ENCODE measurements around the gene COL4A1.

Gene COL4A1

GRCh38 chr13:110349239-110349638 is 42.3 kb upstream of the COL4A1 start:
- no peaks in the 10 kb centered on the region for H3K9me3 ChIP-seq (ENCODE audit: control insufficient read depth in 1 of 2, low read length in 2 of 2)

DNA sequence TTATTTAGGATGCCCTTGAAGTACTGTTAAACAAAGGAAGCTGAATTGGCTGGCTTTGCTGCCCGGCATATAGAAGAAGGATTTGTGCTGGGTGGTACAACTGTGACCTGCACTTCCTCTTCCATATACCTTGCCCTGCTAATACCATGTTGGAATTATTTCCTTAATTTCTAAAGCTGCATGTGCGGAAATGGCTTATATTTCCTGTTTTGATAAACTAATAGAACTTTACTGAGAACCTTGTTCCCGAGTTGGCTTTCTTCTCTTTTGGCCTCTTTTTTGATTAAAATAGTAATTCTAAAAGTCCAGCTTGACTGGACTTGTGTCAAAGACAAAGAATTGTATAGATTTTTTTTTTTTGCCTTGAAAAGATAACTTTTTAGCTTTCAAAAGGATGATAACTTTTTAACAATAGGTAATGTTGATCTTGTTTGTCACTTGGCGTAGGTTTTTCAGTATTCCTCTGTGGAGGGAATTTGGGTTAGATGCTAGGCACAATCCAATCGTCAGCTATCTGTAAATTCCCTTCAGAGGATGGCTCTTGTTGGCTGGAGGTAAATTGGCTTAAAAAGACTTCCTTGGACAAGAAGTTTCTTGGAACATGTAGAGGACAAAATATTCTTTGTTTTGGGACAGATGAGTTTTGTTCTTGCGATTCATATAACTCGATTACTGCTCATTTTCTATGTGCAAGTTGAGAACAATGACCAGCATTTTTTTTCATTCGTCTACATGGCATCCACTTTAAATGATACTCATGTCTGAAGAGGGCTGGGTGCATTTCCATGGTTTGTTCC is 41.5 kb upstream of the COL4A1 start:
- no peaks in the 10 kb centered on the region for H3K9me3 ChIP-seq (ENCODE audit: control insufficient read depth in 1 of 2, low read length in 2 of 2)
- H3K4me1 ChIP-seq (ENCODE audit: control insufficient read depth in 1 of 2, insufficient read depth in 2 of 2, low read length in 2 of 2), result peaks cover 0 to 15% of the 10 kb centered on the region in 2 donors
- H3K36me3 ChIP-seq (ENCODE audit: control insufficient read depth in 1 of 2, insufficient read depth in 2 of 2, low read length in 2 of 2), result no peaks in the 10 kb centered on the region
- H3K27me3 ChIP-seq (ENCODE audit: control insufficient read depth in 1 of 2, insufficient read depth in 2 of 2, low read length in 2 of 2), result no peaks in the 10 kb centered on the region
- no peak overlapping the region for H3K4me3 ChIP-seq (ENCODE audit: low read depth in 1 of 2, low read length in 2 of 2)
- H3K27ac ChIP-seq (ENCODE audit: low read depth, low read length), result no peak overlapping the region
- no peak overlapping the region for H3K9ac ChIP-seq (ENCODE audit: low read depth in 1 of 2, low read length in 2 of 2)

More at GRCh38 chr13:110349239-110349638, 42.3 kb upstream of the COL4A1 start:
- Histone ChIP-seq H3K9ac (ENCODE audit: low read depth in 1 of 2, low read length in 2 of 2) (no peak overlapping the region), H3K27me3 (ENCODE audit: control insufficient read depth in 1 of 2, insufficient read depth in 2 of 2, low read length in 2 of 2) (no peaks in the 10 kb centered on the region), H3K4me1 (ENCODE audit: control insufficient read depth in 1 of 2, insufficient read depth in 2 of 2, low read length in 2 of 2) (peaks cover 0 to 15% of the 10 kb centered on the region in 2 donors), H3K36me3 (ENCODE audit: control insufficient read depth in 1 of 2, insufficient read depth in 2 of 2, low read length in 2 of 2) (no peaks in the 10 kb centered on the region), H3K4me3 (ENCODE audit: low read depth in 1 of 2, low read length in 2 of 2) (no peak overlapping the region), H3K27ac (ENCODE audit: low read depth, low read length) (no peak overlapping the region)

GRCh38 chr13:110347535-110348308 is 40.8 kb upstream of the COL4A1 start:
- Histone ChIP-seq H3K4me1 (ENCODE audit: control insufficient read depth in 1 of 2, insufficient read depth in 2 of 2, low read length in 2 of 2) (peaks cover 0 to 15% of the 10 kb centered on the region in 2 donors), H3K9me3 (ENCODE audit: control insufficient read depth in 1 of 2, low read length in 2 of 2) (no peaks in the 10 kb centered on the region), H3K27me3 (ENCODE audit: control insufficient read depth in 1 of 2, insufficient read depth in 2 of 2, low read length in 2 of 2) (peaks cover 0 to 4% of the 10 kb centered on the region in 2 donors), H3K36me3 (ENCODE audit: control insufficient read depth in 1 of 2, insufficient read depth in 2 of 2, low read length in 2 of 2) (no peaks in the 10 kb centered on the region), H3K27ac (ENCODE audit: low read depth, low read length) (no peak overlapping the region), H3K9ac (ENCODE audit: low read depth in 1 of 2, low read length in 2 of 2) (no peak overlapping the region), H3K4me3 (ENCODE audit: low read depth in 1 of 2, low read length in 2 of 2) (no peak overlapping the region)

DNA sequence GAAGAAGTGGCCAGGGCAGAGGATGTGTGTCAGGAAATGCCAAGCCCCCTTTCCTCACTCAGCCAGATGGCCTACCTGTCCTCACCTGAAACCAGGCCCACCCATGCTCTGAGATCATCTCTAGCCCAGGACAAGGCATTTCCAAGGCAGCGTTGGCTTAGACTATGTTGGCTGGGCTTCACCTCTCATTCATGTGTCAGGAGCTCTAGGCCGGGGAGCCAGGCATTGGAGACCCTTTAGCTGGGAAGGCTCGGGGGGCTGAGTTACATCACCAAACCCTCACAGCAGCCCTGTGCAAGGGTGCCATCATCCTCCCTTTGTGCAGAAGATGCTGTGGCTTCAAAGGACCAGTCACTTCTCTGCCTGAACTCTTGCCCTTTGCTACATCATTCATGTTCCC is 40.1 kb upstream of the COL4A1 start:
- H3K4me1 ChIP-seq (ENCODE audit: control insufficient read depth in 1 of 2, insufficient read depth in 2 of 2, low read length in 2 of 2), result peaks cover 0 to 15% of the 10 kb centered on the region in 2 donors
- peaks cover 0 to 4% of the 10 kb centered on the region in 2 donors for H3K27me3 ChIP-seq (ENCODE audit: control insufficient read depth in 1 of 2, insufficient read depth in 2 of 2, low read length in 2 of 2)
- no peaks in the 10 kb centered on the region for H3K36me3 ChIP-seq (ENCODE audit: control insufficient read depth in 1 of 2, insufficient read depth in 2 of 2, low read length in 2 of 2)
- peak overlapping the region; percentile 10 for H3K27ac ChIP-seq (ENCODE audit: low read depth, low read length)
- no peak overlapping the region for H3K9ac ChIP-seq (ENCODE audit: low read depth in 1 of 2, low read length in 2 of 2)
- no peak overlapping the region for H3K4me3 ChIP-seq (ENCODE audit: low read depth in 1 of 2, low read length in 2 of 2)
- H3K9me3 ChIP-seq (ENCODE audit: control insufficient read depth in 1 of 2, low read length in 2 of 2), result no peaks in the 10 kb centered on the region

DNA sequence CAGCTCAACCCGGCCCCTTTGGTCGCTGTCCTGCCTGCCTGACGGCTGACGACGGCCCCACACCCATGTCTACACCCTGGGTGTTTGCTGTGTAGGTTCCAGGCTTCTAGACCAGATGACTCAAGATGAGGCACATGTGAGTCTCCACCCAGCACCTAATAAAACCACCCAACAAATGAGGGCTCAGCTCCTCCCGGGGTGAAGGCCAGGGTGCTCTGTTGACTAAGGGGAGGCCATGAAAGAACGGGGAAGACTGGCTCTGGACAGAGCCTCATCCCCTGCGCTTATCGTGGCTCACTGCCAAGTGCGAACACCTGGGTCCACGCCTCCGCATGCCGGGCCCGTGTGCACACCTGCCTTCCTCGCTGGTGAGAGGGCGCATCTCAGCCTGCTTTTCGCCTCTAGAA is 39.7 kb upstream of the COL4A1 start:
- H3K4me1 ChIP-seq (ENCODE audit: control insufficient read depth in 1 of 2, insufficient read depth in 2 of 2, low read length in 2 of 2), result peaks cover 0 to 15% of the 10 kb centered on the region in 2 donors
- H3K9me3 ChIP-seq (ENCODE audit: control insufficient read depth in 1 of 2, low read length in 2 of 2), result no peaks in the 10 kb centered on the region
- H3K9ac ChIP-seq (ENCODE audit: low read depth in 1 of 2, low read length in 2 of 2), result no peak overlapping the region
- no peaks in the 10 kb centered on the region for H3K36me3 ChIP-seq (ENCODE audit: control insufficient read depth in 1 of 2, insufficient read depth in 2 of 2, low read length in 2 of 2)
- no peak overlapping the region for H3K4me3 ChIP-seq (ENCODE audit: low read depth in 1 of 2, low read length in 2 of 2)
- H3K27me3 ChIP-seq (ENCODE audit: control insufficient read depth in 1 of 2, insufficient read depth in 2 of 2, low read length in 2 of 2), result peaks cover 0 to 4% of the 10 kb centered on the region in 2 donors
- no peak overlapping the region for H3K27ac ChIP-seq (ENCODE audit: low read depth, low read length)

DNA sequence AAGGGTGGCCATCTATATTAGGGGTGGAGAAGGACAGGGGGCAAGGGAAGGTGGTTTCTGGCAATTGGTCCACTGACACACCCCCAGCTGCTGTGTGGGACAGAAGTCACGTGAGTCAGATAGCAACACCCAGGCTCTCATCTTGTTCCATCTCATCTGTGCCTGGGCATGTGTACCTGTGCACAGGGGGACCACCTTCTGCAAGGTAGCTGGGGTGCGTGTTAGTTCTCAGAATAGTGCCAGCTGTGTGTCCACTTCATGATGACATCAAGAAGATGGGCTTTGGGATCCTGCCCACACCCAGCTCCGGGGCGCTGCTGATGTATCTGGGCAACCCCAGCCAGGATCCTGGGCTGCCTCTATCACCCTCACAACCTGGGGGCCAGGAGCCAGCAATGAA is 38.7 kb upstream of the COL4A1 start:
- Histone ChIP-seq H3K9me3 (ENCODE audit: control insufficient read depth in 1 of 2, low read length in 2 of 2) (no peaks in the 10 kb centered on the region), H3K4me1 (ENCODE audit: control insufficient read depth in 1 of 2, insufficient read depth in 2 of 2, low read length in 2 of 2) (peaks cover 5 to 20% of the 10 kb centered on the region in 2 donors), H3K27me3 (ENCODE audit: control insufficient read depth in 1 of 2, insufficient read depth in 2 of 2, low read length in 2 of 2) (peaks cover 0 to 6% of the 10 kb centered on the region in 2 donors), H3K9ac (ENCODE audit: low read depth in 1 of 2, low read length in 2 of 2) (no peak overlapping the region), H3K36me3 (ENCODE audit: control insufficient read depth in 1 of 2, insufficient read depth in 2 of 2, low read length in 2 of 2) (no peaks in the 10 kb centered on the region), H3K4me3 (ENCODE audit: low read depth in 1 of 2, low read length in 2 of 2) (no peak overlapping the region), H3K27ac (ENCODE audit: low read depth, low read length) (no peak overlapping the region)

GRCh38 chr13:110345266-110345665 is 38.3 kb upstream of the COL4A1 start:
- Histone ChIP-seq H3K4me3 (ENCODE audit: low read depth in 1 of 2, low read length in 2 of 2) (no peak overlapping the region), H3K27me3 (ENCODE audit: control insufficient read depth in 1 of 2, insufficient read depth in 2 of 2, low read length in 2 of 2) (peaks cover 0 to 6% of the 10 kb centered on the region in 2 donors), H3K9ac (ENCODE audit: low read depth in 1 of 2, low read length in 2 of 2) (no peak overlapping the region), H3K9me3 (ENCODE audit: control insufficient read depth in 1 of 2, low read length in 2 of 2) (no peaks in the 10 kb centered on the region), H3K27ac (ENCODE audit: low read depth, low read length) (peak overlapping the region; percentile 11), H3K36me3 (ENCODE audit: control insufficient read depth in 1 of 2, insufficient read depth in 2 of 2, low read length in 2 of 2) (no peaks in the 10 kb centered on the region), H3K4me1 (ENCODE audit: control insufficient read depth in 1 of 2, insufficient read depth in 2 of 2, low read length in 2 of 2) (peaks cover 5 to 20% of the 10 kb centered on the region in 2 donors)

DNA sequence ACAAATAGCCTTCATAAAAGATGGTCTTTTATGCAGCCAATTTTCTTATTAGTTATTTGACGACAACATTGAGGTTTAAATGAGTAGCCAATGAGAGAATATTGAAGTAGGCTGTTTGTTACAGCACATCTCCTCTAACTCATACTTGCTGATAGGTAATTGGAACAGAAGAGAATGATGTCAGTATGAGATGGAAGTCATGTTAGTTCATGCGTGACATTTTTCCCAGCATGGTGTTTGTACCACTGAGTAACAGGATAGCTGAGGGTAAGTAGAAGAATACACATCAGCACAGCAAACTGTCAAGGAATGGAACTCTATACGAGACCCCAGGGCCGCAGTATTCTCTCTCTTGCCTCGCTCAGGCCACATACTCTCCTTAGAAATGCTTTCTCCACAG is 37.4 kb upstream of the COL4A1 start:
- no peaks in the 10 kb centered on the region for H3K36me3 ChIP-seq (ENCODE audit: control insufficient read depth in 1 of 2, insufficient read depth in 2 of 2, low read length in 2 of 2)
- H3K27ac ChIP-seq (ENCODE audit: low read depth, low read length), result no peak overlapping the region
- no peaks in the 10 kb centered on the region for H3K9me3 ChIP-seq (ENCODE audit: control insufficient read depth in 1 of 2, low read length in 2 of 2)
- peaks cover 5 to 20% of the 10 kb centered on the region in 2 donors for H3K4me1 ChIP-seq (ENCODE audit: control insufficient read depth in 1 of 2, insufficient read depth in 2 of 2, low read length in 2 of 2)
- H3K9ac ChIP-seq (ENCODE audit: low read depth in 1 of 2, low read length in 2 of 2), result no peak overlapping the region
- H3K27me3 ChIP-seq (ENCODE audit: control insufficient read depth in 1 of 2, insufficient read depth in 2 of 2, low read length in 2 of 2), result peaks cover 0 to 6% of the 10 kb centered on the region in 2 donors
- H3K4me3 ChIP-seq (ENCODE audit: low read depth in 1 of 2, low read length in 2 of 2), result no peak overlapping the region

DNA sequence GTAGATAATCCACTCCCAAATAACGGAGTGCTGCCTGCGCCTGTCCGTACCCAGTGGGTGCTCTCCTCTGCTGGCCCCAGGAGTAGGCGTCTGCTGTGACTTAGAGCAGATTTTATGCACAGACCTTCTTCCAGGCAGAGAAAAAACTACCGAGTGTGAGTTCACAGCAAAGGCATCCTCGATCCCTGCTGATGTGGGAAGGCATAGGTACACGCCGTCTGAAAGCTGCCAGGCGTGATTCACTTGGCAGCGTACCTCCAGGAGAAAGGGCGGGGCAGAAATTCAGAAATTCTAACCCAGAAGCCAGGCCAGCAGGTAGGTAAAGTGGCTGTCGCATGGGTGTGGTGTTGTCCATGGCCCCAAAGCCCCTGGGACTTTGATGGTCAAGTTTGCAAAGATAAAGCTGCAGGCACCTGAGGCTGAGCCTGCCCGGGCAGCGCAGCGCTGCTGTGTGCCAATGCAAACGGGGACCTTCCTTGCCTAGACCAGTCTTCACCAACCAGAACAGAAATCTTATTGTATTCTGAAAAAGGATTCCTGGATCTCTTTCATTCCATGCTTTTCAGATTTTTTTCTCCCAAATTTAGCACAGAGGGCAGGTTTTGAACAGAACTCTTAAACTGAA is 36.4 kb upstream of the COL4A1 start:
- Histone ChIP-seq H3K27ac (ENCODE audit: low read depth, low read length) (no peak overlapping the region), H3K27me3 (ENCODE audit: control insufficient read depth in 1 of 2, insufficient read depth in 2 of 2, low read length in 2 of 2) (peaks cover 0 to 6% of the 10 kb centered on the region in 2 donors), H3K4me3 (ENCODE audit: low read depth in 1 of 2, low read length in 2 of 2) (no peak overlapping the region), H3K36me3 (ENCODE audit: control insufficient read depth in 1 of 2, insufficient read depth in 2 of 2, low read length in 2 of 2) (no peaks in the 10 kb centered on the region), H3K4me1 (ENCODE audit: control insufficient read depth in 1 of 2, insufficient read depth in 2 of 2, low read length in 2 of 2) (peaks cover 5 to 20% of the 10 kb centered on the region in 2 donors), H3K9ac (ENCODE audit: low read depth in 1 of 2, low read length in 2 of 2) (no peak overlapping the region), H3K9me3 (ENCODE audit: control insufficient read depth in 1 of 2, low read length in 2 of 2) (no peaks in the 10 kb centered on the region)

- H3K36me3 ChIP-seq (ENCODE audit: control insufficient read depth in 1 of 2, insufficient read depth in 2 of 2, low read length in 2 of 2), result no peaks in the 10 kb centered on the region
- peaks cover 0 to 6% of the 10 kb centered on the region in 2 donors for H3K27me3 ChIP-seq (ENCODE audit: control insufficient read depth in 1 of 2, insufficient read depth in 2 of 2, low read length in 2 of 2)
- peaks cover 5 to 17% of the 10 kb centered on the region in 2 donors for H3K4me1 ChIP-seq (ENCODE audit: control insufficient read depth in 1 of 2, insufficient read depth in 2 of 2, low read length in 2 of 2)
- peak overlapping the region; percentile 83 for H3K27ac ChIP-seq (ENCODE audit: low read depth, low read length)
- H3K9me3 ChIP-seq (ENCODE audit: control insufficient read depth in 1 of 2, low read length in 2 of 2), result no peaks in the 10 kb centered on the region
- no peak overlapping the region for H3K4me3 ChIP-seq (ENCODE audit: low read depth in 1 of 2, low read length in 2 of 2)
- no peak overlapping the region for H3K9ac ChIP-seq (ENCODE audit: low read depth in 1 of 2, low read length in 2 of 2)
These were observed 35.5 kb upstream of the COL4A1 start for GRCh38 chr13:110342474-110342873.

All from duodenal mucosa (tissue), 2 donors.